ENCODE data around the gene IL27RA.

The IL27RA gene

GRCh38 chr19:13996928-13997630 is 34.5 kb upstream of the IL27RA start:
- Mint-ChIP-seq H3K27ac (no peak overlapping the region), H3K9me3 (peaks cover 7% of the 10 kb centered on the region), H3K4me3 (no peak overlapping the region), H3K36me3 (ENCODE audit: low read depth) (peaks cover 30% of the 10 kb centered on the region), H3K27me3 (ENCODE audit: low read depth) (no peaks in the 10 kb centered on the region), H3K4me1 (peaks cover 4% of the 10 kb centered on the region)
- TF ChIP-seq CTCF (IDR thresholded peaks at IDR 0.05; ENCODE audit: unreplicated experiment in 3 of 3): no peak

- H3K27me3 Mint-ChIP-seq (ENCODE audit: low read depth): no peaks in the 10 kb centered on the region
- no peak for TF ChIP-seq CTCF (IDR thresholded peaks at IDR 0.05; ENCODE audit: unreplicated experiment in 3 of 3)
- H3K4me1 Mint-ChIP-seq: peaks cover 7% of the 10 kb centered on the region
- H3K9me3 Mint-ChIP-seq: peaks cover 7% of the 10 kb centered on the region
- no peak overlapping the region for H3K27ac Mint-ChIP-seq
- no peak overlapping the region for H3K4me3 Mint-ChIP-seq
- peaks cover 27% of the 10 kb centered on the region for H3K36me3 Mint-ChIP-seq (ENCODE audit: low read depth)
Measured at GRCh38 chr19:13997631-13997962, 34.0 kb upstream of the IL27RA start.

- Mint-ChIP-seq H3K36me3 (ENCODE audit: low read depth) (peaks cover 27% of the 10 kb centered on the region), H3K4me3 (no peak overlapping the region), H3K9me3 (peaks cover 7% of the 10 kb centered on the region), H3K27ac (no peak overlapping the region), H3K27me3 (ENCODE audit: low read depth) (no peaks in the 10 kb centered on the region), H3K4me1 (peaks cover 15% of the 10 kb centered on the region)
- no peak for TF ChIP-seq CTCF (IDR thresholded peaks at IDR 0.05; ENCODE audit: unreplicated experiment in 3 of 3)
Measured at GRCh38 chr19:13998426-13998825, 33.1 kb upstream of the IL27RA start.

- Mint-ChIP-seq H3K9me3 (peaks cover 7% of the 10 kb centered on the region), H3K4me1 (peaks cover 16% of the 10 kb centered on the region), H3K4me3 (no peak overlapping the region), H3K27me3 (ENCODE audit: low read depth) (no peaks in the 10 kb centered on the region), H3K36me3 (ENCODE audit: low read depth) (peaks cover 27% of the 10 kb centered on the region), H3K27ac (no peak overlapping the region)
- TF ChIP-seq CTCF (IDR thresholded peaks at IDR 0.05; ENCODE audit: unreplicated experiment in 3 of 3): no peak
Measured at GRCh38 chr19:13999085-13999484, 32.5 kb upstream of the IL27RA start.

GRCh38 chr19:14000691-14001375 is 30.7 kb upstream of the IL27RA start:
- peaks cover 7% of the 10 kb centered on the region for H3K9me3 Mint-ChIP-seq
- H3K27me3 Mint-ChIP-seq (ENCODE audit: low read depth): no peaks in the 10 kb centered on the region
- H3K36me3 Mint-ChIP-seq (ENCODE audit: low read depth): peaks cover 27% of the 10 kb centered on the region
- H3K4me1 Mint-ChIP-seq: peaks cover 27% of the 10 kb centered on the region
- no peak overlapping the region for H3K4me3 Mint-ChIP-seq
- peak overlapping the region in 2 of 3 experiments; percentile 74 to 88 for H3K27ac Mint-ChIP-seq
- TF ChIP-seq CTCF (IDR thresholded peaks at IDR 0.05; ENCODE audit: unreplicated experiment in 3 of 3): no peak

All from nephron (organoid).